Left ventricle myocardium inferior (tissue), 1 donor: ENCODE measurements around the gene INSM2. TPM values are rescaled to one million over a fixed set of nuclear protein-coding genes. Genes with fewer than 3 reads are reported as not detected.

Experiments
- DNase-seq: peaks from one replicate; pipeline ENCODE4 v3.0.0-alpha.2; 2020
- H3K27ac ChIP-seq: fragments of 200-600 bp; replicated peaks from 2 replicates; pipeline ENCODE4 v1.8.0; 2021
- H3K27me3 ChIP-seq: fragments of 200-600 bp; 2 replicates; pipeline ENCODE4 v1.8.0; 2021; ENCODE audit warnings: low read depth
- H3K36me3 ChIP-seq: fragments of 200-600 bp; 2 replicates; pipeline ENCODE4 v1.8.0; 2021
- H3K4me1 ChIP-seq: fragments of 200-600 bp; 2 replicates; pipeline ENCODE4 v1.8.0; 2021
- H3K4me3 ChIP-seq: fragments of 200-600 bp; 2 replicates; pipeline ENCODE4 v1.8.0; 2021; ENCODE audit warnings: mild to moderate bottlenecking, moderate library complexity
- H3K9me3 ChIP-seq: fragments of 200-600 bp; replicated peaks from 2 replicates; pipeline ENCODE4 v1.8.0; 2021
- intact Hi-C: fragments of 100-400 bp; cut with micrococcal nuclease; formaldehyde crosslinking; loops from one replicate; pipeline ENCODE4 v1.11.0; 2022
- total RNA-seq: library from RNA; stranded (reverse); fragmentation: NEBNext Ultra II Directional; extraction: Animal tissue kit (Norgen Biotek cat#: 25700); gene quantifications from one replicate; pipeline ENCODE4 v1.2.1, GENCODE V29; 2021
- TF ChIP-seq, protein P1 (sequence below): fragments of 200-600 bp; IDR thresholded peaks from 2 replicates; pipeline ENCODE4 v1.8.0; 2021; ENCODE audit warnings: antibody characterized with exemption, mild to moderate bottlenecking, borderline replicate concordance
- donor health status: DM: no; HTN: yes; CAD: no; lungs with severe emphysema.

The INSM2 gene
- total RNA-seq, 1 donor from 2014 or later: not detected

DNA sequence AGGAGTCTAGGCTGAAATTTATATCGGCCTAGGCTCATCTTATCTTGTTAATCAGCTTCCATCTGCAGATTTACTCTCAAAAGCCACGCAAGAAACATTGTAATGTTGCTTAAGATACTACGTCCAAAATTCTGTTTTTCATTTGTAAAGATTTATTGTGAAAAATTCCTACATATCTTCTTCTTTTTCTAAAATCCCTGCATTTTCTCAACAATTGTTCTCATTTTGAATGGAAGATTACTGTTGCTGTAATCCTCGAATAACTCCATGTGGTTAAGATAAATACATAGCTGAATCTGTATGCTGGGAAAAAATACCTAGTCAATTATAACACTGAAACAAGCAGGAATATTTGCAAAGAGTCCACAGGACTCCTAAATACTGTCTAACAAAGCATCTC, 15.6 kb downstream of the INSM2 start:
- Histone ChIP-seq H3K27me3 (no peaks in the 10 kb centered on the region), H3K4me1 (peaks cover 7% of the 10 kb centered on the region), H3K9me3 (no peaks in the 10 kb centered on the region), H3K27ac (no peak overlapping the region), H3K4me3 (no peak overlapping the region), H3K36me3 (peaks cover 10% of the 10 kb centered on the region)
- TF ChIP-seq, protein P1, sequence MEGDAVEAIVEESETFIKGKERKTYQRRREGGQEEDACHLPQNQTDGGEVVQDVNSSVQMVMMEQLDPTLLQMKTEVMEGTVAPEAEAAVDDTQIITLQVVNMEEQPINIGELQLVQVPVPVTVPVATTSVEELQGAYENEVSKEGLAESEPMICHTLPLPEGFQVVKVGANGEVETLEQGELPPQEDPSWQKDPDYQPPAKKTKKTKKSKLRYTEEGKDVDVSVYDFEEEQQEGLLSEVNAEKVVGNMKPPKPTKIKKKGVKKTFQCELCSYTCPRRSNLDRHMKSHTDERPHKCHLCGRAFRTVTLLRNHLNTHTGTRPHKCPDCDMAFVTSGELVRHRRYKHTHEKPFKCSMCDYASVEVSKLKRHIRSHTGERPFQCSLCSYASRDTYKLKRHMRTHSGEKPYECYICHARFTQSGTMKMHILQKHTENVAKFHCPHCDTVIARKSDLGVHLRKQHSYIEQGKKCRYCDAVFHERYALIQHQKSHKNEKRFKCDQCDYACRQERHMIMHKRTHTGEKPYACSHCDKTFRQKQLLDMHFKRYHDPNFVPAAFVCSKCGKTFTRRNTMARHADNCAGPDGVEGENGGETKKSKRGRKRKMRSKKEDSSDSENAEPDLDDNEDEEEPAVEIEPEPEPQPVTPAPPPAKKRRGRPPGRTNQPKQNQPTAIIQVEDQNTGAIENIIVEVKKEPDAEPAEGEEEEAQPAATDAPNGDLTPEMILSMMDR: no peak
- no peak for DNase-seq
- intact Hi-C loops: no loop called here

DNA sequence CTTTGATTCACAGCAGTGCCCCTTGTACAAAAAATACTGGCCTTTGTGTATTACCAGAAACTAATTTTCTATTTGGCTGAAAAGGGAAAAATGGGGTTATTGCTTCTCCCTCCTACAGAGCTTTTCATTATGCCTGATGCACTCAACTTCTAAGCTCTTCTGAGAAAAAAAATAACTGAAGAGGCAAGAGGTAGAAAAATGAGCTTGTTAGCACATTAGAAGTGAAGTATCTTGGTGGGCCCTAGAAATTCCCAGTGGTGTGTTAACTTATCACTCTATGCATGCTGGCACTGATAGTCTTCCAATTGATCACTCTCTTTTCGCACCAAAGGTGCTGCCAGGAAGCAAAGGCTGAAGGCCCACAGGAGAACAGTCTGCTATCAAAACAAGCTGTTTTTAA, 17.1 kb downstream of the INSM2 start:
- TF ChIP-seq, protein P1: no peak
- intact Hi-C loops: no loop called here
- H3K27ac ChIP-seq: no peak overlapping the region

DNA sequence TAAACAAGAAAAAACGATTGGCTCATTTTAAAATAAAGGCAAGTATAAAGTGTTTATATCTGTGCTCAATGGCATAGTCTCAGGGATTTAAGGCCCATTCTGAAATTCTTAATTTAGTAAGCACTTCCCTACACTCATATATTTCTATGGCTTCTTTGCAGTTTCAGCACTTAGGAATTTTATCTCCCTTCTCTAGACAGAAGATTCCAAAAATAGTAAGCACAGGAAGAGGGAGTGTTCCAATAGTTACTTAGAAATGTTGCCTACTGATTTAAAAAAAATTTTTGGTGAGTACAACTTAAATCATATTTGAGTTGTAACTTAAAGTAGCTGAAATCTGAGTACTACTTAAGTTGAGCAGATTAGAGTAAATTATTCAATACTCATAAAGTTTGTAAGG, 19.8 kb downstream of the INSM2 start:
- Histone ChIP-seq H3K27ac (no peak overlapping the region), H3K4me3 (no peak overlapping the region), H3K36me3 (peaks cover under 1% of the 10 kb centered on the region), H3K9me3 (no peaks in the 10 kb centered on the region), H3K27me3 (no peaks in the 10 kb centered on the region), H3K4me1 (peaks cover 15% of the 10 kb centered on the region)
- TF ChIP-seq, protein P1: no peak
- intact Hi-C loops: no loop called here
- no peak for DNase-seq

More for the DNA sequence above, 17.1 kb downstream of the INSM2 start:
- Histone ChIP-seq H3K4me3 (no peak overlapping the region), H3K27me3 (no peaks in the 10 kb centered on the region), H3K4me1 (peaks cover 7% of the 10 kb centered on the region), H3K9me3 (no peaks in the 10 kb centered on the region), H3K36me3 (peaks cover 10% of the 10 kb centered on the region)
- no peak for DNase-seq

DNA sequence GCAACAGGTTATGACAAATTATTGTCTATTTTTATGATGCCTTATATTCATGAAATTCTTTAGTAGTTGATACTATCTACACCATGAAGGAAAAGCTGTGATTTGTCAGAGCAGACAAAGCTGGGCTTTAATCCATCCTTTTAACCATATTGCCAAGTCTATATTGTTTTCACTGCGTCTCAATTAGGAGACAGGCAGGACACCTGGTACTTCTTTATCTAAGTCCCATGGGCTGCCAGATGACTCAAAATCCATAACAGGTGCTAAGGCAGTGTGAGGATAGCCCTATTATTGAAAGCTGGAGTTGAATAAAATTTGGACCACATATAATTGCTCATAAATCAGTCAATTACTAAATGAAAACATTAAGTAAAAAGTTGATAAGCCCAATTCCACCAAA, 22.6 kb downstream of the INSM2 start:
- no peaks in the 10 kb centered on the region for H3K27me3 ChIP-seq
- peaks cover 16% of the 10 kb centered on the region for H3K4me1 ChIP-seq
- intact Hi-C loops: no loop called here
- peaks cover 3% of the 10 kb centered on the region for H3K36me3 ChIP-seq
- no peaks in the 10 kb centered on the region for H3K9me3 ChIP-seq
- no peak overlapping the region for H3K4me3 ChIP-seq
- H3K27ac ChIP-seq: no peak overlapping the region
- DNase-seq: no peak
- TF ChIP-seq, protein P1: no peak

DNA sequence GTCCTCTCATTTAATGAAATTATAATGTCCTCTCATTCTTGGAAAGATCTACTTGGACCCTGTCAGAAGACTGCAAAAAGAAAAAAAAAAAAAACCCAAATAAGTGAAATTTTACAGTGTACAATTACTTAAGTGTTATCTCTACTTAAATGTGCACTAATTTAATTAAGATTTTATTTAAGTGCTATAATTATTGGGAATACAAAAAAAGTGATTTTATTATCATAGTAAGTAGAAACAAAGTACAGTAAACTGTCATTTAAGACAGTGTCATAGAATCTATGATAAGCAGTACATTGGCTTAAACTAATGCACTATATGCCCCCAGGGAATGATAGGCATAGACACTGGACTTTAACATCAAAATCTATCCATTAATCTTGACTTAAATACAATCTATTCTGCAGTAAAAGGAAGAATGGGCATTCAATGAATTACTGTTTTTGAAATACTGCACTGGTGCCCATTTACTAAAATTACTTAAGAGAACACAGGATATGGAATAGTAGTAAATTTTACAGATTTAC, 23.3 kb downstream of the INSM2 start:
- DNase-seq: no peak
- H3K36me3 ChIP-seq: peaks cover 3% of the 10 kb centered on the region
- H3K27ac ChIP-seq: no peak overlapping the region
- intact Hi-C loops: no loop called here
- TF ChIP-seq, protein P1: no peak
- no peak overlapping the region for H3K4me3 ChIP-seq
- H3K9me3 ChIP-seq: no peaks in the 10 kb centered on the region
- H3K27me3 ChIP-seq: no peaks in the 10 kb centered on the region
- H3K4me1 ChIP-seq: peaks cover 16% of the 10 kb centered on the region
